ENCODE results near the gene CHRNE.

CHRNE gene

DNA sequence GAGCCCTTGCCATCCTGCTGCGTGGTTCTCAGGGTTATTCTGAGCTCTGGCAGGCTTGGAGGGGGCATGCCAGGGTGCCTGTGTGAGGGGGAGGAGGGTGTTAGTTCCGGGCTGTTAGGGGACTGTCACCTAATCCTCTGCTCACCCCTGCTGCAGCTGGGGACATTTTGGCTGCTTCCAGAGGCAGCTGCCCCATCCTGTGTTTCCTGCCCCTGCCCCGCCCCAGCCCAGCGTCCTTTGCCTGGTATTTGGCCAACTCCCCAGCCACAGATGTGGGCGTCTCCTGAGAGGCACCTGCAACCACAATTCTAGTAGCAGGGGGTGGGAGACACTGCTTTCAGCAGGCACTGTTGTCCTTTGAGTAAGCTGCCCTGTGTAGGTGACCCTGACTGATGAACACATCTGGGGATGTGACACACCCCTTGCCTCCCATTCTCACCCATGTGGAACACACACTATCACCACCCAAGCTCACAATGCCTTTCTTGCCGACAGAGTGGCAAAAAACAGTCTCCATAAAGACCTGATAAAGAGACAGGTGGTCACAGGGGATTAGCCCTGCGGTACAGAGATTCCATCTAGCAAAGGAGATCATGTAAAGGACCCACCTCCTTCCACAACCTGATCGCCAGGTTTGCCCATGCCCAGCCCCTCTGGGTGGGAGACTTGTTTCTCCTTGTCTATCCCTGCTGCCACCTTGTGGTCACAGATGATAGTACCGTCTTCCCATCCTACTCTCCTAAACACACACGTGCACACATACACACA, at the start of gene CHRNE:
Gene CHRNE (minus strand): TSS at position 48 of the 768 bp plus-strand sequence. CDS start 35 bp downstream, at position 13.
- ATAC-seq: peak; percentile 27 to 32

DNA sequence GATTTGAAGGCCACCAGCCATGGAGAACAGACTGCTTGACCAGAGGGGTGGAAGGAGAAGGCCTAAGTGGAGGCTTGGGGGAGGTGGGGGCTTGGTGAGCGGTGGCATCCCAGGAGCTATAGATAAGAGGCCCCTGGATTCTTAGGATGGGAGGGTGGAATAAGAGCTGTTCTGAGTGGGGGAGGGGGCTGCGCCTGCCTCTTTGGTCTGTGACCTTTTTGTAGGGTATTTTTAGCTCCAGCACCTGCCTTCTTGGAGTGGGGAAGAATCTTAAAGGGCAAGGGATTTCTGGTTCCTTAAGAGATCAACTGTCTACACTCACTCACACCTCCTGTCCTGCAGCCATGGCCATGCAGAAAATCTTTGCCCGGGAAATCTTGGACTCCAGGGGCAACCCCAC, 48.6 kb upstream of the CHRNE start:
- ATAC-seq: no peak

DNA sequence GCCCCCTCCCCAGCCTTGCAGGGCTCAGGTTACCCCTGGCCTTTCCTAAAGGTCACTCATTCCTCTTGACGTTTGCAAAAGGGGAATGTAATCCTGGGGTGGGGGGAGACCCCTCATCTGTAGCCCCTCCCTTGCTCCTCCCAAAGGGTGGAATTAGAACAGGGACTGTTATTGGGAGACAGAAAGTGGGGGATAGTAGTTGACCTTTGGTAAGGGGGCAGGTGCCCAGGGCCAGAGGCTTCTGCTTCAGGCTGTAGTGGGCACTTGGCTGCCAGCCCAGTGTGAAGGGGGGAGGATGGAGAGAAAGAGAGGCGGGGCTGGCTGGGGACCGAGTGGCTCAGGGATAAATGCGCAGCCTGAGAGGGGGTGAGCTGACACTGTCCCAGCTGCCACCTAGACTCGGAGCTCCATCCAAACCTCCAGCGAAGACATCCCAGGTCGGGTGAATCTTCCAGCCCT, 47.9 kb upstream of the CHRNE start, which contains the start of gene ENO3:
Gene ENO3 (plus strand): TSS at position 374 of the 459 bp plus-strand sequence. CDS start 711 bp downstream, outside the sequence.
- ATAC-seq: no peak

DNA sequence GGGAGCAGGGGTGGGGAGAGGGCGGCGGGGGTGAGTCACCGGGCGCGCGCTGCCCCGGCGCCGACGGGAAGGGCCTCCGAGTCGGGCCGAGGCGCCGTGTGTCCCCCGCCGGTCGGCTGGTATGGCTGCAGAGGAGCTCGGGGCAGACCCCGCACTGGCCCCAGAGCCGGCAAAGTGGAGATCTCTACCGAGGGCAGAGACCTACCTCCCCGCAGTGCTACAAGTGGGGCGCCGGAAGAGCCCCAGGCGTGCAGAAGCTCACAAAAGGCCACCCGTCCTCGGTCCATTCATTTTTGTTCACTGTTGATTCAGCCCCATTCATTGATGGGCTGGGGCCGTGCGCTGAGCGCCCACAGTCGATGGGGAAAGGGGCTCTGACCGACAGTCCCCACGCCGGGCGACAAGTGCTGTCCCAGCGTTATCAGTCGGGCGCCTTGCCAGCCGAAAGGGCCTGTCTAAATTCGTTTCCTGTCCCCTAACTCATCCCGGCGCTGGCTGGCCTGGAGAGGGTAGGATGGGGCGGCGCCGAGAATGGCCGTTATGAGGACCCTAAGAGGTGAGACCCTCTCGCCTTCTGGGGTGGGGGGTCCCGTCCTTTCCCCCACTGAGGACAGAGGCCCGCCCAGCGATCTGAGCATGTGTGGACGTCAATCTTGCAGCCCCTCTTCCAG, 47.3 kb upstream of the CHRNE start:
- ATAC-seq: peak; percentile 4 to 15

GRCh38 chr17:4949321-4950074, 46.6 kb upstream of the CHRNE start:
- ATAC-seq: peak; percentile 32 to 42

DNA sequence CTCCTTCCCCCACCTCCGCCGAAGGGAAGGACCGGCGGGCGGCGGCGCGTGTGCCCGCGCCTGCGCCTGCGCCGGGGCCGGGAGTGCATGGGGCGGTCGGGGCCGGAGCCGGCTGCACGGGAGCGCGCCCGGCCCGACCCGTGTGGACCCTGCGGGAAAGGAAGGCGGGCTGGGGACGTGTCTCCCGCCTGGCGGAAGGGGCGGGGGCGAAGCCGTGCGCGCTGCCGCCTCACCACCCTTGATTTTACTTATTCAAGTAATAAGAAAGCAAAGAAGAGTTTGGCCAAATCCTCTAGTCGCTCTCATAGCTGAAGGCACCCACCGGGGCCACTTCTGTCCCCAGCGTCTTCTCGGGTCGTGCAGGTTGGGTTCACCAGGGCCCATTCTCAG, 46.0 kb upstream of the CHRNE start:
- ATAC-seq: peak; percentile 41 to 43

- peak; percentile 24 to 36 for ATAC-seq
Measured at GRCh38 chr17:4948166-4948930, 45.5 kb upstream of the CHRNE start, which contains the start of gene PFN1. PFN1 (minus strand) TSS chr17:4948530; CDS start chr17:4948394, 136 bp downstream.

GRCh38 chr17:4947411-4948165, 44.7 kb upstream of the CHRNE start:
- ATAC-seq: peak; percentile 11 to 18

DNA sequence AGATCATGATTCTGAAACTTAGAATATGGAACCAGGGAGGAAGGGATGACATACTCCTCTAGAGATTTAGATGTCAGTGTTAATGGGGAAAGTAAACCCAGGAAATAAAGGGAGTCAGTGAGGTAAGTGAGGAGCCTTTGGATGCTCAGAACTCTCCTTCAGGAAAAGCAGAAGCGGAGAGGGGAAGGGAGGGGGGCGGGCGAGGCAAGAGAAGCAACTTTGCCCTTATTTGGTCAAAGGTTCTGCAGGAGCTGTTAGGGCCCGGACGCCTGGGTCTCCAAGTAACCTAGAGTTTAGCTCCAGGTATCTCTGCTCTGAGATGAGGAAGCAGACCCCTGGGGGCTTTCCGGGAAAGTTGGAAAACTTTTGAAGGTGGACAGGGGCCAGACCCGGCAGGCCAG, 44.1 kb upstream of the CHRNE start:
- no peak for ATAC-seq

GRCh38 chr17:4946312-4946976, 43.5 kb upstream of the CHRNE start:
- no peak for ATAC-seq

GRCh38 chr17:4945944-4946280, 43.0 kb upstream of the CHRNE start:
- ATAC-seq: no peak

- ATAC-seq: peak; percentile 47 to 53
Measured at GRCh38 chr17:4945176-4945943, 42.5 kb upstream of the CHRNE start.

GRCh38 chr17:4944554-4945175, 41.8 kb upstream of the CHRNE start:
- no peak for ATAC-seq

DNA sequence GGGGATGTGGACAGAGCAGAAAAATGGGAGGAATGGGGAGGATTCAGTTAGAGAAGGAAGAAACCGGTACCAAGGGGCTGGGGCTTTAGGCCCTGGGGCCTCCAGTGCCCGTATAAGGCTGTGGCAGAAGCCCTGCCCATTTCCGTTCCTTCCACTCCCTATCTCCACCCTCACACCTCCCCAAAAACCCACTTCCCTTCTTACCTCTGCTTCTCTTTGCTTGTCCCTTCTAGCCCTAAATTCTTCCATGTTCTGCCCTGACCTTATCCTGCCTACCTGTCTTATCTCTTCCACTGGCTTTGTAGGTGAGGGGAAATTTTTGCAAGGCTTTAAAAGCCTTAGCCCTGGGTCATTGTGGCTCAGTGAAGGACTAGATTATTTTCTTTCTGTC, 41.3 kb upstream of the CHRNE start:
- ATAC-seq: no peak

- ATAC-seq: no peak
Measured at GRCh38 chr17:4942760-4943508, 40.0 kb upstream of the CHRNE start.

DNA sequence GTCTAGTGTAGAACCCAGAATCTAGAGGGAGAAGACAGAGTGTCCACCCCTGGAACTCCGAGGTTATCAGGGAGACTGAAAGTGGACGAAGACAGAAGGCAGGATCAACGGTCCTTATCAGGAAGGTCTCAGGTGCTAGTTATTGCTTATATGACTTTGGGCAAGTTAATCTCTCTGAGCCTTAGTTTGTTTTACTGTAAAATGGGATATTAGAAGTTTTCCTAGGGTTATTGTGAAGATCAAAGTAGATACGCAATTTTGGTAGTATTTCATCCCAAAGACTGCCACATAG, 38.4 kb upstream of the CHRNE start:
- ATAC-seq: no peak

- no peak for ATAC-seq
Measured at GRCh38 chr17:4940555-4941318, 37.8 kb upstream of the CHRNE start.

DNA sequence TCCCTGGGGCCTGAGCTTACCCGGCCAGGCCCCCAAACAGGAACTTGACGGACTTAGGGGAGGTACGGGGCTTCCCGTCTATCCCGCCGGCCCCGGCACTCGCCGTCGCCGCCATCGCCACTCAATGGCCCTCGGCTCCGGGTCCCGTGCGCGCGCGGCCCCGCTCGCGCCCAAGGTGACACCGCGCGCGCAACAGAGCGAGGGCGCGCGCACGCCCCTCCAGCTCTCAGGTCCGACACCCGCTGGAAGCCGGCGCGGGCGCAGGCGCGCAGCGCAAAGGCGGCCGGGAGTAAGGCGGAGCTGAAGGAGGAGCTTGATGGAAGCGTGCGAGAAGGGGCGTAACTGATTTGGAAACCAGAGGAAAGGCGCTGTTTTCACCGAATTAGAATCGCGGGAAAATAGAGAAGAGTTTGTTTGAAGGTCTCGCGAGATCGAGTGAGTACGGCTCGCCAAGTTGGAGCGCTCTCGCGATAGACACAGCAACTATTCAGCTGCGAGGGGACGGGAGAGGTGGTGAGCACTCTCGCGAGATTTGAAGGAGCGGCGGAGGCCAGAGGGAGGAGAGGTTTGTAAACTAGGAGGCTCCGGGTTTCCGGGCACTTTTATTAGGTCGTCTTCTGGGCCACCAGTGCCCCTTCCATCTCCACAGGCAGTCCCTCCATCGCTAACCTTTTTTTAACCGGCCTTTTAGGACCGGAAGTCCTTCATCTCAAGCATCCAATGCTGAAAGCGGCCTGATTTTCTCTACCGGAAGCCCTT, 37.1 kb upstream of the CHRNE start, which contains the start of the genes RNF167 and SLC25A11:
Gene RNF167 (plus strand): TSS at position 473 of the 759 bp plus-strand sequence. CDS start 642 bp downstream, outside the sequence.
Gene SLC25A11 (minus strand): TSS at position 251 of the 759 bp plus-strand sequence. CDS start 136 bp downstream, at position 115.
- ATAC-seq: peak; percentile 85 to 86
